Measurements from ENCODE around the gene ZNF700. TPM values are rescaled to one million over a fixed set of nuclear protein-coding genes. Genes with fewer than 3 reads are reported as not detected.

The ZNF700 gene
- total RNA-seq, 1 donor from 2014 or later = 4.5 TPM

GRCh38 chr19:11971041-11971440 is 46.1 kb downstream of the ZNF700 start:
- no peak for TF ChIP-seq CTCF (IDR thresholded peaks at IDR 0.05; ENCODE audit: insufficient read depth, low read length, poor library complexity, severe bottlenecking)

GRCh38 chr19:11973019-11973810 is 48.3 kb downstream of the ZNF700 start:
- TF ChIP-seq CTCF (IDR thresholded peaks at IDR 0.05; ENCODE audit: insufficient read depth, low read length, poor library complexity, severe bottlenecking) = no peak
- Histone ChIP-seq H3K4me3 (ENCODE audit: low read depth, low read length) (no peak overlapping the region), H3K36me3 (ENCODE audit: control insufficient read depth, insufficient read depth, low read length) (no peaks in the 10 kb centered on the region), H3K27me3 (ENCODE audit: control insufficient read depth, insufficient read depth, low read length) (no peaks in the 10 kb centered on the region)
- DNase-seq (ENCODE audit: low read depth) = no peak

More at GRCh38 chr19:11971041-11971440, 46.1 kb downstream of the ZNF700 start:
- Histone ChIP-seq H3K27me3 (ENCODE audit: control insufficient read depth, insufficient read depth, low read length) (no peaks in the 10 kb centered on the region), H3K36me3 (ENCODE audit: control insufficient read depth, insufficient read depth, low read length) (no peaks in the 10 kb centered on the region), H3K4me3 (ENCODE audit: low read depth, low read length) (no peak overlapping the region)
- DNase-seq (ENCODE audit: low read depth) = no peak

GRCh38 chr19:11978492-11979100 is 53.7 kb downstream of the ZNF700 start:
- no peaks in the 10 kb centered on the region for H3K36me3 ChIP-seq (ENCODE audit: control insufficient read depth, insufficient read depth, low read length)
- H3K4me3 ChIP-seq (ENCODE audit: low read depth, low read length) = no peak overlapping the region
- no peaks in the 10 kb centered on the region for H3K27me3 ChIP-seq (ENCODE audit: control insufficient read depth, insufficient read depth, low read length)
- no peak for TF ChIP-seq CTCF (IDR thresholded peaks at IDR 0.05; ENCODE audit: insufficient read depth, low read length, poor library complexity, severe bottlenecking)
- no peak for DNase-seq (ENCODE audit: low read depth)

GRCh38 chr19:11979527-11979926 is 54.6 kb downstream of the ZNF700 start:
- no peak for TF ChIP-seq CTCF (IDR thresholded peaks at IDR 0.05; ENCODE audit: insufficient read depth, low read length, poor library complexity, severe bottlenecking)
- H3K4me3 ChIP-seq (ENCODE audit: low read depth, low read length) = no peak overlapping the region
- no peak for DNase-seq (ENCODE audit: low read depth)

GRCh38 chr19:11982526-11982925 is 57.6 kb downstream of the ZNF700 start:
- Histone ChIP-seq H3K4me3 (ENCODE audit: low read depth, low read length) (no peak overlapping the region), H3K36me3 (ENCODE audit: control insufficient read depth, insufficient read depth, low read length) (no peaks in the 10 kb centered on the region), H3K27me3 (ENCODE audit: control insufficient read depth, insufficient read depth, low read length) (no peaks in the 10 kb centered on the region)
- no peak for DNase-seq (ENCODE audit: low read depth)
- TF ChIP-seq CTCF (IDR thresholded peaks at IDR 0.05; ENCODE audit: insufficient read depth, low read length, poor library complexity, severe bottlenecking) = no peak

More at GRCh38 chr19:11979527-11979926, 54.6 kb downstream of the ZNF700 start:
- Histone ChIP-seq H3K27me3 (ENCODE audit: control insufficient read depth, insufficient read depth, low read length) (no peaks in the 10 kb centered on the region), H3K36me3 (ENCODE audit: control insufficient read depth, insufficient read depth, low read length) (no peaks in the 10 kb centered on the region)

Measured in kidney epithelial cell (primary cell).